NT2/D1 (cell line): ENCODE data around the gene SUSD5.
A peak's percentile ranks its signal among the peaks of the same experiment; 100 is the strongest.
"Not testable (repeated sequence)": the region's sequence is repeated elsewhere in the genome, so short reads cannot be mapped to it uniquely, and the experiment has no call there.

Source experiments
- DNase-seq: peaks from one replicate; pipeline ENCODE4 v3.0.0-alpha.2; 2011; ENCODE audit warnings: low read depth, low spot score
- H3K27me3 ChIP-seq: 2 replicates; pipeline ENCODE4 v1.6.0; 2011; ENCODE audit warnings: mild to moderate bottlenecking; ENCODE audit not compliant: insufficient read length, insufficient read depth
- H3K36me3 ChIP-seq: 2 replicates; pipeline ENCODE4 v1.6.1; 2011; ENCODE audit warnings: mild to moderate bottlenecking, low read length, mixed read lengths; ENCODE audit not compliant: insufficient read depth, insufficient read length
- H3K4me1 ChIP-seq: 2 replicates; pipeline ENCODE4 v1.5.1; 2011; ENCODE audit not compliant: insufficient read depth, insufficient read length
- H3K4me3 ChIP-seq: 2 replicates; pipeline ENCODE4 v1.5.1; 2011; ENCODE audit warnings: low read depth; ENCODE audit not compliant: insufficient read length
- H3K9ac ChIP-seq: 2 replicates; pipeline ENCODE4 v1.6.0; 2011; ENCODE audit warnings: low read depth; ENCODE audit not compliant: insufficient read length
- H3K9me3 ChIP-seq: 2 replicates; pipeline ENCODE4 v1.5.1; 2011; ENCODE audit warnings: mild to moderate bottlenecking, low read length; ENCODE audit not compliant: insufficient read depth
- SUZ12 ChIP-seq: IDR thresholded peaks from 2 replicates; pipeline ENCODE4 v1.6.1; 2011; ENCODE audit not compliant: insufficient read length, insufficient read depth; ENCODE audit errors: extremely low read depth
- YY1 ChIP-seq: IDR thresholded peaks from 2 replicates; pipeline ENCODE4 v1.6.1; 2011; ENCODE audit not compliant: insufficient read length, insufficient read depth
- ZNF274 ChIP-seq: IDR thresholded peaks from 2 replicates; pipeline ENCODE4 v1.6.1; 2011; ENCODE audit warnings: mild to moderate bottlenecking, low read depth, low read length

The SUSD5 gene

DNA sequence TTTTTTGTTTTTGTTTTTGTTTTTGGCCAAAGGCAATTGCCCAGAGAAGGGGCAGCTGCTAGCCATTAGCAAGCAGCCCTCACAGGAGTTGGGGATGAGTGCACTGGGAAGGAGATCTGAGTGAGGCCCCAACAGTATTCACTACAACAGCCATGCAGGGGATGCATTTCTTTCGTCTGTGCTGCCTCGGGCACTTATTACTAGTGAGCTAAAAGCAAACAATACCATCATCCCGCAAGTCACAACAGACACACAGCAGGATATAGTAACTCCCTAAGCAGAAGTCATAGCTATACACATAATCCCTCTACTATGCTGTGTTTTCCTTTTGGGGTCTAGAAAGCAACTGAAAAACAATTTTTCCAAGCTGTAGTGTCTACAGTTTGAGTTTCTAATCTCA, 77.6 kb downstream of the SUSD5 start:
- H3K4me3 ChIP-seq: no peak overlapping the region
- DNase-seq: no peak
- TF ChIP-seq ZNF274 (no peak), YY1 (no peak), SUZ12 (no peak)
- H3K36me3 ChIP-seq: peaks cover 29% of the 10 kb centered on the region
- no peaks in the 10 kb centered on the region for H3K4me1 ChIP-seq
- no peaks in the 10 kb centered on the region for H3K27me3 ChIP-seq
- no peaks in the 10 kb centered on the region for H3K9me3 ChIP-seq
- H3K9ac ChIP-seq: no peak overlapping the region

DNA sequence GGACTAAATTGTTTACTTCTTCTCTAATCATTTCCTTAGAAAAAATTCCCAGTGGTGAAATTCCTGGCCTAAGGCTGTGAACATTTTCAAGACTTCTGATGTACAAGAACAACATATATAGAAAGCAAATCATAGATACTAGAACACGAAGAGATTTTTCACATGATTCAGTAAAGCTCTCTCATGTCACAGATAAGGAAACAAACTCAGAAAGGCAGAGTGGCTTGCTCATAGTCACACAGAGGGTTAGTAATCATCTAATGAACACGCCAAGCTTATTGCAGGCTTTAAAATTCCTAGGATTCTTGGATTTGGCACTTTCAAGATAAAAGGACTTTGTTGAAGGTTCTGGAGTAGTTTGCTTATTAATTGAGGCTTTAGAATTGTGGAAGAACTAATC, 78.6 kb downstream of the SUSD5 start:
- Histone ChIP-seq H3K9ac (no peak overlapping the region), H3K36me3 (peaks cover 30% of the 10 kb centered on the region), H3K4me3 (no peak overlapping the region), H3K27me3 (no peaks in the 10 kb centered on the region), H3K4me1 (no peaks in the 10 kb centered on the region), H3K9me3 (no peaks in the 10 kb centered on the region)
- no peak for TF ChIP-seq SUZ12
- DNase-seq: no peak

DNA sequence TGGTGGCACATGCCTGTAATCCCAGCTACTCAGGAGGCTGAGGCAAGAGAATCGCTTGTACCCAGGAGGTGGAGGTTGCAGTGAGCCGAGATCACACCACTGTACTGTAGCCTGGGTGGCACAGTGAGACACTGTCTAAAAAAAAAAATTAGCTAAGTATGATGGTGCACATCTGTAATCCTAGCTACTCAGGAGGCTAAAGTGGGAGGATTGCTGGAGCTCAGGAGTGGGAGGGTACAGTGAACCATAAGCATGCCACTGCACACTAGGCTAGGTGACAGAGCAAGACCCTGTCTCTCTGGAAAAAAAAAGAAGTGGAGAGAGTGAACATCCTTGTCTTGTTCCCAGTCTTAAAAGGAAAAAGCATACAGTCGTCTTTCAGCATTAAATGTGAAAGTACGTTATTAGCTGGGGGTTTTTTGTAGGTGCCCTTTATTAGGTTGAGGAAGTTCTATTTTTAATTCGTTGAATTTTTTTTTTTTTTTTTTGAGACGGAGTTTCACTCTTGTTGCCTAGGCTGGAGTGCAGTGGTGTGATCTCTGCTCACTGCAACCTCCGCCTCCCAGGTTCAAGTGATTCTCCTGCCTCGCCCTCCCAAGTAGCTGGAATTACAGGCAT, 79.5 kb downstream of the SUSD5 start:
- H3K4me3 ChIP-seq, H3K4me1 ChIP-seq, H3K27me3 ChIP-seq, DNase-seq, H3K9me3 ChIP-seq, H3K9ac ChIP-seq: not testable (repeated sequence)
- H3K36me3 ChIP-seq: peaks cover 37% of the 10 kb centered on the region

DNA sequence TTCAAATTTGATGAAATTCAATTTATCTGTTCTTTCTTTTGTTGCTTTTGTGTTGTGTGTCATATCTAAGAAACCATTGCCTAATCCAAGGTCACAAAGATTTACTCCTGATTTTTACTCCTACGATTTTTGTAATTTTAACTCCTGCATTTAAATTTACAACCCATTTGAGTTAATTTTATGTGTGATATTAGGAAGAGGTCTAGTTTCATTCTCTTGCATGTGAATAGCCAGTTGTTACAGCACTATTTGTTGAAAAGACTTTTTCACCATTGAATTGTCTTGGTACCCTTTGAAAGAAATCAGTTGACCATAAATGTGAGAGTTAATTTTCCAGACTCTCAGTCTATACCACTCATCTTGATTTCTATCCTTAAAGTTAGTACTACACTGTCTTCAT, 80.9 kb downstream of the SUSD5 start:
- Histone ChIP-seq H3K9me3 (no peaks in the 10 kb centered on the region), H3K4me1 (no peaks in the 10 kb centered on the region), H3K9ac (no peak overlapping the region), H3K27me3 (no peaks in the 10 kb centered on the region), H3K36me3 (peaks cover 48% of the 10 kb centered on the region), H3K4me3 (no peak overlapping the region)
- no peak for TF ChIP-seq ZNF274
- TF ChIP-seq SUZ12: no peak
- no peak for TF ChIP-seq YY1
- no peak for DNase-seq

DNA sequence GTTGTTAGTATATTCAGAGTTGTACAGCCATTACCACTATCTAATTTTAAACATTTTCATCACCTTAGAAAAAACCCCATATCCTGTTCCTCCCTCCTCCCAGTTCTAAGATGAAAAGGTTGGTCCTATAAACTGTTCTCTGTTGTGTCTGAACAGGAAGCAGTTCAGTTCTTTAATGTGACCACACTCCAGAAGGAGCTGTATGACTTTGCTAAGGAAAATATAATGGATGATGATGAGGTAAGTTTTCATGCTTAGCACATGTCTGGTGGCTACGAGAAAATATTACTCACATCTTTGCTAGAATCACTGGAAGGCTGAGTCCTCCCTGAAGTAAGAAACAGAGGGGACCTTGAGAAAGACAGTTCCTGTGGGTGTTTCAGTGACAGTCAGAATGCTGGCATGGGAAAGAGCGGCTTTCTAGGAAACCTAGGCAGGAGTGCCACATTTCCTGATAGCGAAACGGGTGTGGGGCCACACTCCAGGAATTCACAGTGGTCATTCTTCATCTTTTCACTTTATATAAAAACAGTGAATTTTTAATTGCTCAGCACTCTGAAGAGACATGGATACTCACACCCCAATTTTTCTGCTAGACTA, 84.5 kb downstream of the SUSD5 start:
- no peak for DNase-seq
- Histone ChIP-seq H3K9me3 (no peaks in the 10 kb centered on the region), H3K27me3 (no peaks in the 10 kb centered on the region), H3K36me3 (peaks cover 52% of the 10 kb centered on the region), H3K4me1 (peaks cover 8% of the 10 kb centered on the region), H3K4me3 (no peak overlapping the region), H3K9ac (no peak overlapping the region)
- TF ChIP-seq SUZ12: no peak
- no peak for TF ChIP-seq ZNF274
- TF ChIP-seq YY1: no peak

DNA sequence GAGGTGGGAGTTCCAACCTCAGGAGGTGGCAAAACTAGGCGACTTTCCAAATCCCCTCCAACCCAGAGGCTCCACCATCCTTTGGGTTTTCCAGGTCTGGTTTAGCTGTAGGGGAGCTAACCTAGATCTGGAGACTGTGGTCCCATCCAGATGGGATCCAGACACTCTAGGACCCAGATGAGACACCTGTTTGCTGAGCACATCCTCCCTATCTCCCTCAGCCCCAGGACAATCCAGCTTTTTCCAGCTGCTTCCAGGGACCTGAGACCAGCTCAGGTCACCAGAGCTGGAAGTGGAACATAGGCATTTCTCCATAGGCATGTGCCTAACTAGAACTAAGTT, 86.6 kb downstream of the SUSD5 start:
- Histone ChIP-seq H3K9ac (no peak overlapping the region), H3K27me3 (no peaks in the 10 kb centered on the region), H3K4me1 (peaks cover 8% of the 10 kb centered on the region), H3K36me3 (peaks cover 53% of the 10 kb centered on the region), H3K9me3 (no peaks in the 10 kb centered on the region), H3K4me3 (no peak overlapping the region)
- no peak for DNase-seq
- TF ChIP-seq SUZ12: no peak
- TF ChIP-seq ZNF274: no peak
- TF ChIP-seq YY1: no peak

DNA sequence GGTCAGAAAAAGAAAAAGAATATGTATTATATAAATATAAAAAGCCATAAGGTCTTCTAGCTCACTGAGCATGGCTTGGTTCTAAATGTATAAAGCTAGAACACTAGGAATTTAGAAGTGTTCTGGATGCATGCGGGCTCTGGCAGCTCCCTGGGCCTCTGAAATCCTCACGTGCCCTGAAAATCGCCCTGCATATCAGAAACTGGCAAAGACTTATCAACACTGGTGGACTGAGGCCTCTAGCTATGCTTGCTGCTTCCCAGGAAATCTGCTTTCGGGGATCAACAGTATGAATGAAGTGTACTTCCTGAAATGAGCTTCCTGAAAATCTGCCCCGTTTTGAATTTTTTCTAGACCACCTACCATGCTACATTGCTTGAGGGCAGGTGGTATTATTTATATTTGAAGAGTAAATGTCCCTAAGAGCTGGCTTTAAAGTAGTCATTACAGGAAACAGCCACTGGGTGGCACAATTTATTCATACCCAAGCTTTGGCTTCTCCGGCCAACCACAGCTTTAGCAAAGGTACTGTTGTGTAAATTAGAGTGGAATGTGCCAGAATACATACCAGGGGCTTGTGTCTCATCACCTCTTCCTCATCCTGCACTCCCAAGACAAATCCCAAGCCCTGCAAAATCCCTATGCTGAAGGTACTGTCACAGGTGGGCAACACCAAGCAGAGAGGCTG, 87.1 kb downstream of the SUSD5 start:
- no peak for TF ChIP-seq YY1
- TF ChIP-seq SUZ12: no peak
- TF ChIP-seq ZNF274: no peak
- Histone ChIP-seq H3K9me3 (no peaks in the 10 kb centered on the region), H3K27me3 (no peaks in the 10 kb centered on the region), H3K36me3 (peaks cover 53% of the 10 kb centered on the region), H3K4me1 (peaks cover 8% of the 10 kb centered on the region), H3K9ac (no peak overlapping the region), H3K4me3 (no peak overlapping the region)
- peak; percentile 87 for DNase-seq
